ENCODE results near the gene DAZAP2. TPM values are rescaled to one million over a fixed set of nuclear protein-coding genes. Genes with fewer than 3 reads are reported as not detected.
"Not testable (repeated sequence)": the region's sequence is repeated elsewhere in the genome, so short reads cannot be mapped to it uniquely, and the experiment has no call there.

DAZAP2 gene
- total RNA-seq, 4 donors from 2014 or later = 232 to 396 (median 260) TPM

DNA sequence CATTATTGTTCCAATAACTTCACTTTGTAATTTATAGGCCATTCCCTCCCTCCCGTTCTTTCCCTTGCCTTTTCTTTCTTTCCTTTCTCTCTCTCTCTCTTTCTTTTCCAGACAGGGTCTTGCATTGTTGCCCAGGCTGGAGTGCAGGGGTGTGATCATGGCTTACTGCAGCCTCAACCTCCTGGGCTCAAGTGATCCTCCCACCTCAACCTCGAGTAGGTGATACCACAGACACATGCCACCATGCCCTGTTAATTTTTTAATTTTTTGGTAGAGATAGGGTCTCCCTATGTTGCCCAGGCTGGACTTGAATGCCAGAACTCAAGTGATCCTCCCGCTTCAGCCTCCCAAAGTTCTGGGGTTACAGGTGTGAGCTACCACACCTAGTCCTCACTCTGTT, 14.0 kb upstream of the DAZAP2 start:
- TF ChIP-seq POLR2AphosphoS5 (IDR thresholded peaks at IDR 0.05) (no peak), POLR2A (IDR thresholded peaks at IDR 0.05) (no peak)
- no peak for DNase-seq (ENCODE audit: low spot score in 2 of 2)
- 90% methylated on average over 3 of the region's 3 CpGs for WGBS
- no peaks in the 10 kb centered on the region for H3K4me1 ChIP-seq
- H3K36me3 ChIP-seq = no peaks in the 10 kb centered on the region
- H3K27me3 ChIP-seq = no peaks in the 10 kb centered on the region
- H3K9me3 ChIP-seq = no peaks in the 10 kb centered on the region
- H3K4me3 ChIP-seq = no peak overlapping the region
- H3K27ac ChIP-seq = no peak overlapping the region

DNA sequence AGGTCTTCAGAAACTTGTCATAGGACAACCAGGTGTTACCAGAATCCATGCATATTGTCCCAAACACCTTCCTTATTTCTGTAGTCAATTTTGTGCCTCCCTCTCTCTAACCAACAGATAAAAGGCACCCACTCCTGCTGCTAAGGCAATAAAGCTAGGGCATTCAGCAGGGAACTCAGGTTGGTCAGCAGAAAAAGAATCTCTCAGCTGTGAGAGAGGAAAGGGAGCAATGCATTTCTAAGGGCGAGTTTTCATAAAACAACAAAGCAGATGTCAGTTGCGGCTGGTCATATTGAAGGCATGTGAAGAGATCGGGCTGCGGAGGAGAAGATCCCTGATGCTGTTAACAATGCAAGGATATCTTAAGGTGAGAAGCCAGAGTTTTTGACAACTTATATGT, 13.4 kb upstream of the DAZAP2 start:
- Histone ChIP-seq H3K9me3 (no peaks in the 10 kb centered on the region), H3K4me1 (no peaks in the 10 kb centered on the region), H3K27ac (no peak overlapping the region), H3K36me3 (no peaks in the 10 kb centered on the region), H3K27me3 (no peaks in the 10 kb centered on the region), H3K4me3 (no peak overlapping the region)
- DNase-seq (ENCODE audit: low spot score in 2 of 2) = no peak
- TF ChIP-seq POLR2AphosphoS5 (IDR thresholded peaks at IDR 0.05) = no peak
- TF ChIP-seq, protein P1, sequence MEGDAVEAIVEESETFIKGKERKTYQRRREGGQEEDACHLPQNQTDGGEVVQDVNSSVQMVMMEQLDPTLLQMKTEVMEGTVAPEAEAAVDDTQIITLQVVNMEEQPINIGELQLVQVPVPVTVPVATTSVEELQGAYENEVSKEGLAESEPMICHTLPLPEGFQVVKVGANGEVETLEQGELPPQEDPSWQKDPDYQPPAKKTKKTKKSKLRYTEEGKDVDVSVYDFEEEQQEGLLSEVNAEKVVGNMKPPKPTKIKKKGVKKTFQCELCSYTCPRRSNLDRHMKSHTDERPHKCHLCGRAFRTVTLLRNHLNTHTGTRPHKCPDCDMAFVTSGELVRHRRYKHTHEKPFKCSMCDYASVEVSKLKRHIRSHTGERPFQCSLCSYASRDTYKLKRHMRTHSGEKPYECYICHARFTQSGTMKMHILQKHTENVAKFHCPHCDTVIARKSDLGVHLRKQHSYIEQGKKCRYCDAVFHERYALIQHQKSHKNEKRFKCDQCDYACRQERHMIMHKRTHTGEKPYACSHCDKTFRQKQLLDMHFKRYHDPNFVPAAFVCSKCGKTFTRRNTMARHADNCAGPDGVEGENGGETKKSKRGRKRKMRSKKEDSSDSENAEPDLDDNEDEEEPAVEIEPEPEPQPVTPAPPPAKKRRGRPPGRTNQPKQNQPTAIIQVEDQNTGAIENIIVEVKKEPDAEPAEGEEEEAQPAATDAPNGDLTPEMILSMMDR (IDR thresholded peaks at IDR 0.05) = no peak
- no peak for TF ChIP-seq EP300 (IDR thresholded peaks at IDR 0.05)
- TF ChIP-seq POLR2A (IDR thresholded peaks at IDR 0.05) = no peak
- 86% methylated on average over 4 of the region's 4 CpGs for WGBS

DNA sequence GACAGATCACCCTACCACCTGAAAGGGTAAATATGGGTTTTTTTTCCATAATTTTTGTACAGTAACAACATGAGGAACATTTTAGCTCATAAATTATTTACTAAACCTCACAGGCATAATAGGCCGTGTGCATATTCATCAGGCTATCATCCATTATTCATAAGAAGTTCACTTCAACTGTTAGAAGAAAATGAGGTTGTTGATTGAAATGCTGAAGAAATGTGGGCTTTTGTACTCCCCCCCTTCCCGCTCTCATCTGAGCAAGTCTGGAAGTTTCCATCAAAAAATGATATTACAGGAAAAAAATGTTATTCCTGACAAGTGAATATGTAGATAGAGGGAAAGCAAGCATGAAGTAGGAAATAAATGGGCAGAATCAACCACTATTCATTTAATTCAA, 12.9 kb upstream of the DAZAP2 start:
- Histone ChIP-seq H3K27ac (no peak overlapping the region), H3K4me3 (no peak overlapping the region), H3K36me3 (no peaks in the 10 kb centered on the region), H3K9me3 (no peaks in the 10 kb centered on the region), H3K27me3 (no peaks in the 10 kb centered on the region), H3K4me1 (no peaks in the 10 kb centered on the region)
- 81% methylated on average over 2 of the region's 2 CpGs for WGBS
- TF ChIP-seq POLR2AphosphoS5 (IDR thresholded peaks at IDR 0.05) (no peak), POLR2A (IDR thresholded peaks at IDR 0.05) (no peak), EP300 (IDR thresholded peaks at IDR 0.05) (no peak)
- TF ChIP-seq, protein P1 (IDR thresholded peaks at IDR 0.05) = no peak
- no peak for DNase-seq (ENCODE audit: low spot score in 2 of 2)

DNA sequence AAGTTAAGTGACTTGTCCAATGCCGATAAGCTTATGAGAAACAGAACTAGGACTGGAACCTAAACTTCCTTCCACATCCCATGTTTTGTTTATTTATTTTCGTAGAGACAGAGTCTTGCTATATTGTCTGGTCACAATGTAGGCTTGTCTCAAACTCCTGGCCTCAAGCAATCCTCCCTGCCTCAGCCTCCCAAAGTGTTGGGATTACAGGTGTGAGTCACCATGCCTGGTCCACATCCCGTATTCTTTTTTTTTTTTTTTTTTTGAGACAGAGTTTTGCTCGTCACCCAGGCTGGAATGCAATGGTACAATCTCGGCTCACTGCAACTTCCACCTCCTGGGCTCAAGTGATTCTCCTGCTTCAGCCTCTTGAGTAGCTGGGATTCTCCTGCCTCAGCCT, 11.5 kb upstream of the DAZAP2 start:
- 88% methylated on average over 5 of the region's 5 CpGs for WGBS
- not testable (repeated sequence) for H3K27me3 ChIP-seq; H3K36me3 ChIP-seq; H3K9me3 ChIP-seq; H3K4me1 ChIP-seq; H3K27ac ChIP-seq; DNase-seq (ENCODE audit: low spot score in 2 of 2); H3K4me3 ChIP-seq

DNA sequence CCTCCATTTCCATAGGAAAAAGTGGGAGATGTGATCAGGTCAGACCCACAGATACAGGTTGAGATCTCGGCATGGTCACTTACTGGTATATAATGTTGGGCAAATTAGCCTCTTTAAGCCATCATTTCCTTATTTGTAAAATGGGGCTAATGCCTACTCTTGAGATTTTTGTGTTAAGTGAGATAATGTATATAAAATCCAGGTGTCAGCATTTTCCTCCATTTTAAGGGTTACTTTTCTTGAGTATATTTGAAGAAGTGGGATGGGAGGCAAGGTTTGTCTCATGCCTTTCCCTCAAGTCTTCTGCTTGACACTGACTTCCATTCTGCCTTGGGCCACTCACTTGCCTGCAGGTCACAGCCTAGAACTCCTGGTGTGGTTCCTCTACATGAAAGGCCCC, 10.7 kb upstream of the DAZAP2 start:
- 96% methylated on average over 1 of the region's 1 CpG for WGBS
- H3K4me1 ChIP-seq = no peaks in the 10 kb centered on the region
- no peak for DNase-seq (ENCODE audit: low spot score in 2 of 2)

DNA sequence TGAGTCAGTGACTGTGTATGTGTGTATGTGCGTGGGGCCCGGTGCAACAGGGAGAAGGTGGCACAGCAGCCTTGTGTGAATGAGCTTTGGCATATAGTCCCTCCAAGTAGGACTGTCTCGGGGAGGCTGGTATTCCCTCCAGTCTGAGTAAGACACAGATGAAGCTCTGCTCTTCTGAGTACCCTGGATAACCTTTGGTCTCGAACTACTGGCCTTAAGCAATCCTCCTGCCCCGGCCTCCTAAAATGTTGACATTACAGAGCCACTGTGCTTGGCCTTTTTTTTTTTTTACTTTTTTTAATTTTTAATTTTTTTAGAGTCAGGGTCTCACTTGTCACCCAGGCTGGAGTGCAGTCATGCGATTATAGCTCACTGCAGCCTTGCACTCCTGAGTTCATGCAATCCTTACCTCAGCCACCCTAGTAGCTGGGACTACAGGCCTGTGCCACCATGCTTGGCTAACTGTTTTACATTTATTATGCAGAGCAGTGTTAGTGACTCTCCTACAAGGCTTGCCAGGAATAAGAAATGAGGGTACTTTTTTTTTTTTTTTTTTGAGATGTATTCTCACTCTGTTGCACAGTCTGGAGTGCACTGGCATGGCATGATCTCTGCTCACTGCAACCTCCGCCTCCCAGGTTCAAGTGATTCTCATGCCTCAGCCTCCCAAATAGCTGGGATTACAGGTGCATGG, 9.4 kb upstream of the DAZAP2 start:
- TF ChIP-seq, protein P1 (IDR thresholded peaks at IDR 0.05) = no peak
- no peak for TF ChIP-seq POLR2A (IDR thresholded peaks at IDR 0.05)
- Histone ChIP-seq H3K36me3 (no peaks in the 10 kb centered on the region), H3K27me3 (no peaks in the 10 kb centered on the region), H3K4me1 (no peaks in the 10 kb centered on the region), H3K9me3 (no peaks in the 10 kb centered on the region), H3K27ac (no peak overlapping the region), H3K4me3 (no peak overlapping the region)
- whole genome bisulfite sequencing = 94% methylated on average over 7 of the region's 7 CpGs
- no peak for DNase-seq (ENCODE audit: low spot score in 2 of 2)

More for the DNA sequence above, 10.7 kb upstream of the DAZAP2 start:
- no peaks in the 10 kb centered on the region for H3K36me3 ChIP-seq
- no peaks in the 10 kb centered on the region for H3K9me3 ChIP-seq
- TF ChIP-seq EP300 (IDR thresholded peaks at IDR 0.05) (no peak), POLR2AphosphoS5 (IDR thresholded peaks at IDR 0.05) (no peak), POLR2A (IDR thresholded peaks at IDR 0.05) (no peak)
- TF ChIP-seq, protein P1 (IDR thresholded peaks at IDR 0.05) = no peak
- H3K27me3 ChIP-seq = no peaks in the 10 kb centered on the region
- H3K4me3 ChIP-seq = no peak overlapping the region
- H3K27ac ChIP-seq = no peak overlapping the region

All from suprapubic skin (tissue), 4 donors.